Limb (tissue), 2 donors: ENCODE results near the gene PHAF1.

Experiments used
- DNase-seq, 2 donors: peaks; one replicate each; pipeline ENCODE4 v3.0.0-alpha.2; 2016; ENCODE audit errors: extremely low spot score in 2 of 2

Gene PHAF1

GRCh38 chr16:67147437-67148140 is 37.8 kb downstream of the PHAF1 start:
- no peak for DNase-seq

- DNase-seq = no peak
These were observed 38.5 kb downstream of the PHAF1 start for GRCh38 chr16:67148221-67148620.

GRCh38 chr16:67148656-67149275 is 39.0 kb downstream of the PHAF1 start:
- no peak for DNase-seq

- DNase-seq = no peak
These were observed 39.7 kb downstream of the PHAF1 start for GRCh38 chr16:67149276-67150046.

GRCh38 chr16:67150047-67150832 is 40.5 kb downstream of the PHAF1 start:
- DNase-seq = peak; percentile 67 to 78

GRCh38 chr16:67150833-67151396 is 41.2 kb downstream of the PHAF1 start, which contains the start of gene B3GNT9:
TSS of gene B3GNT9 (minus strand) at chr16:67150998. CDS start at chr16:67150485, 513 bp downstream.
- DNase-seq = peak; percentile 70 to 82

GRCh38 chr16:67151431-67152097 is 41.8 kb downstream of the PHAF1 start:
- no peak for DNase-seq

GRCh38 chr16:67154578-67155294 is 45.0 kb downstream of the PHAF1 start:
- no peak for DNase-seq

- peak; percentile 76 to 88 for DNase-seq
These were observed 45.8 kb downstream of the PHAF1 start for GRCh38 chr16:67155295-67156142.

GRCh38 chr16:67156143-67156844 is 46.6 kb downstream of the PHAF1 start:
- no peak for DNase-seq

- no peak for DNase-seq
These were observed 47.5 kb downstream of the PHAF1 start for GRCh38 chr16:67157106-67157748.

- no peak for DNase-seq
These were observed 48.3 kb downstream of the PHAF1 start for GRCh38 chr16:67157892-67158635.

- DNase-seq = peak in 1 of 2 donors; percentile 43
These were observed 49.2 kb downstream of the PHAF1 start for GRCh38 chr16:67158637-67159600.

- DNase-seq = peak in 1 of 2 donors; percentile 23
These were observed 51.9 kb downstream of the PHAF1 start for GRCh38 chr16:67161595-67162058.

- no peak for DNase-seq
These were observed 52.9 kb downstream of the PHAF1 start for GRCh38 chr16:67162506-67163163.
